GM18861 (cell line): ENCODE measurements around the gene HNRNPA3.
A peak's percentile ranks its signal among the peaks of the same experiment; 100 is the strongest.
"Not testable (repeated sequence)": the region's sequence is repeated elsewhere in the genome, so short reads cannot be mapped to it uniquely, and the experiment has no call there.

Experiments used
- ATAC-seq: cut with Tn5 transposase; IDR thresholded peaks from one replicate; pipeline ENCODE4 v1.9.1; 2021; ENCODE audit not compliant: unreplicated experiment

Gene HNRNPA3

DNA sequence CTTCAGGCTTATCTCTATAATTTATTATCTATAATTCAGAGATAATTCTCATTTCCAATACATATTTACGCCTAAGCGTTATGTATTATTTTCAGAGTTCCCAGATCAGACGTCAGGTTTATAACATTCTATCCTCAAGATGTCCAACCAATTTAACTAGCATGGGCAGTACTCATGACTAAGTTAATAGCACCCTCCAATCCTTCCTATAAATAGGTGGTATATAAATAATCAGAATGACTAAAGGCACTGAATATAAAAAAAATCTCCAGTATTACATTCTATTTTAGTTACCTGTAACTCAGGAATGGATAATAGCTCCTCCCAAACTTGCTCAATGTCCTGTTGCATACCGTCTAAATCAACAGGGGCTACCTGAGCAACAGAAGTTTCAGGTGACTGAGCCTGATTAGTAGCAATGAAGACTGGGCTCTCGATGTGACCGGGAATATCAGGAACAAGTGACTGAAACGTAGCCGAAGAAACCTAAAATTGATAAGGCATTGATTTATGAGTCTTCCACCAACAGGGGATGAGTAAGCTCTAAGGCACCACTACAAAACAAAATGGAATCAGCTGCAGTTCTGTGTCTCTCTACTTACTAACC, 19.6 kb downstream of the HNRNPA3 start:
- ATAC-seq, result no peak

DNA sequence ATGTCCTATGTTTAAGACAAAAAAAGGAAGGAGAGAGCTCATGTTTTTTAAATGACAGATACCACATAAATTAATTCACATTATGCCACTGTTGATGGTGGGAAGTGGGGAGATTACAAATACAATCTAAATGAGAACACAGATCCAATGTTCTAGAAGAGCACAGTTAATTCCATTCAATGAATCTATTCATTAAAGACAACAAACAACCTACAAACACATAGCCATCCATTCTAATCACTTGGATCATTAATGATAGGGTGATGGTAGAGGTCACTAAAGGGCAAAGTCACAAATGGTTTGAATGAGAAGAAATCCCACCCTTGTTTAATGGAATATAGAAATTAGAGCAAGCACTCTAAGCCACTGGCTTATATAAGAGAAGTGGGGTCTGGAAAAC, 21.7 kb downstream of the HNRNPA3 start:
- no peak for ATAC-seq

DNA sequence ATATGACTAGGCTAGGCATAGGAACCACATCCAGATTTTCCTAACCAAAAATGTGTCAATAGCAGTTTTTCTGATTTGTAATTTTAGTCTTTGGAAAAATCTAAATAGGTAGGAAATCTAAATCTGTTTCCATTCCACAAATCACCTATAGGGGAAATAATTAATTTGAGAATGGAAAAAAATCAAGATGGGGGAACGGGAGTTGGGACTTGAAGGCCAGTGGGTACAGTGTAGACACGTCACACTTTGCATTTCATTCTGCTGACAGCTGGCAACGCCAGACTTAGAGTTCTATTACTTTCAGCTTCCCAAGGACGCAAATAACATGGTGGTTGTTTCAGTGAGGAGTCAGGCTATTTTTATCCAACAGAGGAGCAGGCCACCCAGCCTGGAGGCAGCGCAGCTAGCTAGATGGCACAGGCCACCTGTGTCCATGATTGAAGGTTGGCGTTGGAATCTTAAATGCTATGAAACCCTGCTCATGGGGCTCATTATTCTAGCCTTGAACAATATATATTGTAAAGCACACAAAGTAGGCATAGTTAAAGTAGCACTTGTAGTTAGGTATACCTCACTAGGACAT, 23.4 kb downstream of the HNRNPA3 start:
- ATAC-seq, result no peak

DNA sequence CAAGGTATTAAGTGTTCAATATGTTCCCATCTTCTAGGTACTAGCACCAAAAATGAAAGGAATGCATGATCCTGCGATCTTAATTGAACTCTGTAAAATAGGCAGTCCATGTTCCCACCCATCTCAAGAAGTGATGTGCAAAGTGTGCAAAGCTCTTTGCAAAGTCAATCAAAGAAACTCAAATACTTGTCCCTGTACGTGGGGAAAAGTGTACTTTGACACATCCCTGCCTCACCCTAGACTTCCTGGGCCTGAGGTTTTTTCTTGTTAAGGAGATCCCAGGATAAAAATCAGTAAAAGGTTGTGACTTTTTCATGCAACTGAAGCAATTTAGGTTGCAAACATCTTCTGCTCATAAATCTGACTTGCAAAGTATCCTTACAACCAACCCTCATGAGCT, 25.3 kb downstream of the HNRNPA3 start:
- no peak for ATAC-seq

DNA sequence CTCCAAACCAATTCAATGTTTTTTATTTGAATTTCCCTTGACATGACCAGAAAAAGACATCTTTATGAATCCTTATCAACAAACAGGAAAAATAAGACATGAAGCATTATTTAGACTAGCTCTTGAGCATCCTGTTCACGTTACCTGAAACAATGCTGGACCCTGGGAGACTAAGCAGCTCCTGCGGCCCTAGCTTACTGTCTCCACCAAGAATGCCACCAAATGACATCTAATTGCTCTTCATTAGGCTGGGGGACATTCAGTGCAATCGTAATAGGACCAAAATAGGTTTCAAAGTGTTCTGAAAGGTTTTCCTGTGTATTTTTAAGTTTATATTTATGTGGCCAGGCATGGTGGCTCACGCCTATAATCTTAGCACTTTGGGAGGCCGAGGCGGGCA, 26.5 kb downstream of the HNRNPA3 start:
- no peak for ATAC-seq

DNA sequence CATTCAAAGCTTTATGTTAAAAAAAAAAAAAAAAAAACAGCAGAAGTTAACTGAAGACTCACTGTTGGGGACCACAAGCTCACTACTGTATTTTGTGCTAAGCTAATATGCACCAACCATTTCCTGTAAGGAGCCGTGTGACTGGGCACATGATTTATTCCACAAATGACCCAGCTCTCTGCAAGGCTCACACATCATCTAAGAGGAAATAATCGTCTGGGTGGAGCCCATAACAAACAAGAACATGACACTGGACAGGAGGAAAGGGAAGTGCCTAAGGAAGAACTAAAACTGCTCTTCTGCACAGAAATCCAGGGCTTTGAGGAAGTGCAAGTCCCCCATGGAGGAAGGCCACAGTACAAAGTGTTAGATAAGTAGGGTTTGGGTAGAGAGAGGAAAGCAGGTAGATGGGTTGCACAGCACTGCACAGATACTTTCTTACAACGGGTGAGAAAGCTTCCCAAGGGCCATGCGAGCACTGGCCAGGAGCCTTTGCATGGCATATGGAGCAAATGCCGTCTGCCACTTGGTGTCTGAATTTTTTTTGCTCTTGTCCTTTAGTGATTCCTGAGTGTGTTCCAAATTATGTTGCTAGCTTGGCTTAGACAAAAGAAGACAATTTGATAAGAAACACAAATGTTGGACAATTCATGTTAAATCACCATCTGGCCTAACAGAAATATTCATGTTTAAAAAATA, 27.5 kb downstream of the HNRNPA3 start:
- ATAC-seq, result peak; percentile 73

DNA sequence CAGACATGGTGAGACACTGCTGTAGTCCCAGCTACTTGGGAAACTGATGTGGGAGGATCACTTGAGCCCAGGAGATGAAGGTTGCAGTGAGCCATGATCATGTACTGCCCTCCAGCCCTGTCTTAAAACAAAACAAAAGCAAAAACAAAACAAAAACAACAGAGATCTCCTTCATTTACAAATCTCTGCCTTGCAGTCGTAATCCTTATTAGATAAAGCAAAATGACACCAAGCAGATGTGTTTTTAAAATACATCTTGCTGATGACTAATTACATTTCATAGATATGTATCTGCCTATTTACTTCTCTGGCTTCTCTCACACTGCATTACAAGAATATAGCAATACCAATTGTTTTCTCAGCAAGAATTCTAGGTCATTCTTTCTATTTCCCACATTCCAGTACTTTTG, 29.1 kb downstream of the HNRNPA3 start:
- no peak for ATAC-seq

DNA sequence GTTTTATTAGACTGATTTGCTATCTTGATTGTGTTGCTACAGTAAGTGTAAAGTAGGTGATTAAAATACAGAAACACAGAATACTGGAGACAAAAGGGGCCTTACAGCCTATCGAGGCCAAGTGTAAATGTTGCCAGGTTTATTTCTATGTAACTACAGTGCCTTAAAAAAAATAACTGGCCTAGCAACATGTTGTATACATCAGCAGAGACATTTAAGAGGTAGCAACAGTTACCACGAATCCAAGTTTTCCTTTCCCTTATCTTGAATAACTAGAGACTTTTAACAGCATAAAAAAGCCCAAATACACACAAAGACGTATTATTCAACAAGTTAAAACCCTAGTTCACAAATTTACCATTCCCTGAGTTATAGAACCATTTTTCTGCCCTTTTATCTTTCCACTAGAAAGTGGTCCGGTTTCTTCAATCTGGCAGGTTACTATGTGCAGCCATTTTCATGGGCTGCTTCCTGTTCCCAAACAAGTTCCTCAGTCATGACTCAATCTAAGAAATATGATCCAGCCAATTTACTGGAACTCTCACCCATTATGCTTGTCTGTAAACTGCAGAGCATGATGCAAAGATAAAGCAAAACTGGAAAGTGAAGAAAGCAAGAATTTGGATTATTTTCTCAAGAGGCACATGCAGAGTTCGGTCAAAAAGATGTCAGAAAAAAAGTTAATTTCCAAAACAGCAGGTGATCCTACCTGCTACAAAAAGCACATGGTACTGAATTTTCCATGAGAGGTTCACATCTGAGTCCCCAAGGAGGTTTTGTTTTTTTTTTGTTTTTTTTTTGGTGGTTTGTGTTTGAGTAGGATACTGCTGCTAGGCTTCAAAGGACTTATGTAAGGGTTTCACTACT, 29.8 kb downstream of the HNRNPA3 start:
- ATAC-seq, result no peak

DNA sequence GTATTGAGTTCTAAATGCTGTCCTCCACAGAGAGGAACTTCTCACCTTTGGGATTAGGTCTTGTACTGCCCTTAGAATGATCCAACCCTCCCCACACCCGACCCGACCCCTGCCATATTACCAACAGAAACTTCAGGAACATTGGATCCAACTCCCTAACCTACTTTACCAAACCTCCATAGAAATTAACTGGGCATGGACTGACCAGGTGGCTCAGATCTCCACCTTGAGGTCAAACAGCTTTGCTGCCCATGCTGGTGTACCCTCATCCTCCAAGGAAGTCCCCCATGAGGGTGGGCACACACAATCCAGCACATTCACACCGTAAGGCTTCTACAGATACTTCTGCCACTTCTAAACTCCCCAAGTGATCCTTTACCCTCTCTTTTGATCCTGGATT, 30.5 kb downstream of the HNRNPA3 start:
- no peak for ATAC-seq

DNA sequence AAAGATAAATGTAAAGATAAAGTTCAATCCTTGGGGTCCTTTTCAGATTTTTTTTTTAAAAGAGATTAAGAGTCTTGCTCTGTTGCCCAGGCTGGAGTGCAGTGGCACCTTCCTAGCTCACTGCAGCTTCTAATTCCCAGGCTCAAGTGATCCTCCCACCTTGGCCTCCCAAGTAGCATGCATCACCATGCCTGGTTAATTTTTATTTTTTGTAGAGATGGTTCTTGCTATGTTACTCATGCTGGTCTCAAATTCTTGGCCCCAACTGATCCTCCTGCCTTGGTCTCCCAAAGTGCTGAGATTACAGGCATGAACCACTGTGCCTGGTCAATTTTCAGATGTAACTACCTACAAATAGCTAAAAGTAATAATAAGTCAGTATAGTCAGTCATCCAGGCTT, 30.9 kb downstream of the HNRNPA3 start:
- no peak for ATAC-seq

DNA sequence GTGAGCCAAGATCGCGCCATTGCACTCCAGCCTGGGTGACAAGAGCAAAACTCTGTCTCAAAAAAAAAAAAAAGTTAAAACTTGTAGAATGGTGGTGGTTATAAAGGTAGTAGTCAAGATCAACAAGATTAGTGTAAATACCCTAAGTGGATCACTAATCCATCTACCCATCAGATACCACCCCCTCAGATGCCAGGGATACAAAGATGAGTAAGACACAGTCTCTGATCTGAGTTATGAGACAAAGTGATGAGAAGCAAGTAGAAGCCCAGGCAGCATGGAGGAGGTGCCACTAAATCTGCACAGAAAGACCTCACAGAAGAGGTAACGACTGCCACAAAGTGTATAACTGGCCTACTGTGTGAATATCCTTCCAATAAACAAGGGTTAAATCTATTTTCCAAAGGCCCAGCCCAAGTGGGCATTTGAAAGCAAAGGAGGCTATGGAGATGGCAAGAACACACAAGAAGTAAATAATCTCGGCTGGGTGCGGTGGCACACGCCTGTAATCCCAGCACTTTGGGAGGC, 31.7 kb downstream of the HNRNPA3 start:
- ATAC-seq, result no peak

DNA sequence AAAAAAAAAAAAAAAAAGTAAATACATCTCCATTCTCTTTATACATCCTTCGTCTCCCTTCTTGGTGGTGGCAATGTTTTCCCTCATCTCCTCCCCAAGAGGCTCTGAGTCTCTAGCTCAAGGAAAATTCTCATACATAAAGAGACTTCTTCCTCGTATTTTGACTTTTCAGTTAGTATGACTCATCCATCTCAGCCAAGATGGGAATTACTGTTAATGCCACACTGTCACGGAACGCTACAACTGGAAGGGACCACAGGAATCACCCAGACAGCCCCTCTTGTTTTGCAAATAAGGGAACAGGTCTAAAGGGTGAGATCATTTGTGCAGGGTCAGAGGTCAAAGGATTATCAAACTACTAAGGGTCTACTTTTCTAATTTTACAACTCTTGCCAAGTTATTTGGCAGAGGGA, 32.4 kb downstream of the HNRNPA3 start:
- no peak for ATAC-seq

DNA sequence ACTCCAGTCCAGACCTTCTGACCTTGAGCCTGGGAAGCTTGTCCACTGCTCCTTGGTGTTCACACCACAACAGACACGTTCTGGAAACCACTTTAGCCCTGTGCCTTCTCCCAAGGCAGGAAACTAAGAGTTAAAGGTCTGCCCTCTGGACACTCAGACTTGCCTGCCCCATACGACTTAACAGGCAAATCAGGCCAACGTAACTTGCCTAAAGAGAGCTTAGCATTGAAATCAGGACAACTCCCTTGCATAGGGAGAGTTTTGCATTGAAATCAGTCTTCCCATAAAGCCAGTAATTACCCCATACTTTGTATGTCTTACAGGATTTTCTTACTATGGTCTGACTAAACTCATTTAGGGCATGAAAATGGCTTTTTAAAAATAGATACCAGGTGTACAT, 33.4 kb downstream of the HNRNPA3 start:
- ATAC-seq, result no peak

DNA sequence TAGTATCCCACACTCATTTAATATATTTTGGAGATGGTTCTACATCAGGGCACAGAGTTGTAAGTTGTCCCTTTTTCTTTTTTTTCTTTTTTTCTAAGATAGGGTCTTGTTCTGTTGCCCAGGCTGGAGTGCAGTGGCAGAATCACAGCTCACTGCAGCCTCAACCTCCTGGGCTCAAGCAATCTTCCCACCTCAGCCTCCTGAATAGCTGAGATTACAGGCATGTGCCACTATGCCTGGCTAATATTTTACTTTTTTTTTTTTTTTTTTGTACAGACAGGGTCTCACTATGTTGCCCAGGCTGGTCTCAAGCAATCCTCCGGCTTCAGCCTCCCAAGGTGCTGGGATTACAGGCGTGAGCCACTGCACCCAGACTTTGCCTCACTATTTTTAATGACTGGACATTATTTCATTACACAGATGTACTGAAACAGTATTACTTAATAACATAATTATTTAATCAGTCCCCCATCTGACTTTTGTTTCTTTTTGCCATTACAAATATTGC, 34.0 kb downstream of the HNRNPA3 start:
- not testable (repeated sequence) for ATAC-seq

DNA sequence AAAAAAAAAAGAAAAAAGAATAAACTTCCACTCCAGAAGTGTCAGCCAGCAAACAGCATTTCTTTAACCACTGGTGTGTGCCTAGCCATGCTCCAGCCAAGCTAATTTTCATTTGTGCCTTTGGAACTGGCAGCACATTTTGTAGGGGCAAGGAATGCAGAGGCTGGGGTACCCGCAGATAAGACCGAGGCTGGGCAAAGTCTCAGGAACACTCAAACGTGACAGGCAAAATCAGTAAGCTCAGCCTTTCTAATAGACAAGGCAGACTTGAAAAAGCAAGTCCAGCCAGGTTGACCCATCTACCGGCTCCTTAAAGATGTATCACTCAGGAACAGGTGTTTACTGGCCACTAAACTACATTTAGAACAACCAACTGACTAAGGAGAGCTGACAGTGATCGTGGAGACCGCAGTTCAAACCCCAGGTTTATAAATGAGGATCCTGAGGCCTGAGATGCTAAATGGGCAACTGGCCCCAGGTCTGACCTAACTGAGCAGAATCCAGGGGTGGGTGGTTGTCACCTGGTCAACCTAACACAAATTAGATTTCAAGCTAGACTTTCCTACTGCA, 35.2 kb downstream of the HNRNPA3 start:
- ATAC-seq, result no peak

DNA sequence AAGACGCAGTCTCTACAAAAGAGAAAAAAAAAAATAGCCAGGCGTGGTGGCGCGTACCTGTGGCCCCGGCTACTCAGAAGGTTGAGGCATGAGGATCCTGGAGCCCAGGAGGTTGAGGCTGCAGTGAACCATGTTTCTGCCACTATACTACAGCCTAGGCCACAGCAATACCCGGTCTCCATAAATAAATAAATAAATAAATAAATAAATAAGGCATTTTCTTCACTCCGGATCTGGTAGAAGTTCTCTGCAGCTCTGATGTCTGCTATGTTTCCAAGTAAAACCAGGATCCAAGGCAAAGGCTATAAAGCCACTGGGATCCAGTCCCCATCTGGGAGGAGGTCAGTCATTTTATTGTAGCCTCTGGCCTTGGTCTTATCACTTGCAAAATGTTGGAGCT, 36.4 kb downstream of the HNRNPA3 start:
- ATAC-seq, result no peak

DNA sequence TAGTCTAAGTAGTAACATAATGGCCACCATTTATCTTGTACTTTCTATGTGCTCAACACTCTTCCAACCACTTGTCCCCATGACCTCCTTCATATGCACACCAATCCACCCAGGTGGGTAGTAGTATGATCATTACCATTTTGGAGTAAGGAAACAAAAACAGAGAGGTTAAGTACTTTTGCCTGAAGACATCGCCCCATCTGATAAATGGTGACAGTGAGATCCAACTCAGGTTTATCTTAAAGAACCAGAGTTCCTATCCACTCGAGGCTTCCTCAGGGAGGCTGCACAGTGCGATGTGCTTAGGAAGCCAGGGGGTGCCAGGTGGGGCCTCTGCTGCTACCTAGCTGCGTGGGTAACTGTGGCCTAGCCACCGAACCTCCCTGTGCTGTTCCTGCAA, 37.9 kb downstream of the HNRNPA3 start:
- ATAC-seq, result no peak

DNA sequence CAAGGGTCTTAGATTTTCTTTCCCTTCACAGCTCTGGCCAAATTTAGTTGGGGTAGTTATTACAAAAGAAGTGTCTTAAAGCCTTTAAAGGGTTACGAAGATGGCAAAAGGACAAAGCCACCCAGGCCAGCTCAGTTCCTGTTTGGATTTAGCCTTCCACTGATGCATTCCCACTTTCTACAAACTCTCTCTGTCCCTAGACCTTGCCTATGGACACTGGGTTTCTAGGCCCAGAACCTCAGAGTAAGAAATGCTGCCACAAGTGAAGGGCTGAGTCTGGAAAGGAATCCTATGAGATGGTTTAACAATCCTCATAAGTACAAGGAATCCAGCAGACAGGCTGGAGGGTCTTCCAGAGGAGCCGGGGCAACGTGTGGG, 38.6 kb downstream of the HNRNPA3 start:
- ATAC-seq, result no peak

DNA sequence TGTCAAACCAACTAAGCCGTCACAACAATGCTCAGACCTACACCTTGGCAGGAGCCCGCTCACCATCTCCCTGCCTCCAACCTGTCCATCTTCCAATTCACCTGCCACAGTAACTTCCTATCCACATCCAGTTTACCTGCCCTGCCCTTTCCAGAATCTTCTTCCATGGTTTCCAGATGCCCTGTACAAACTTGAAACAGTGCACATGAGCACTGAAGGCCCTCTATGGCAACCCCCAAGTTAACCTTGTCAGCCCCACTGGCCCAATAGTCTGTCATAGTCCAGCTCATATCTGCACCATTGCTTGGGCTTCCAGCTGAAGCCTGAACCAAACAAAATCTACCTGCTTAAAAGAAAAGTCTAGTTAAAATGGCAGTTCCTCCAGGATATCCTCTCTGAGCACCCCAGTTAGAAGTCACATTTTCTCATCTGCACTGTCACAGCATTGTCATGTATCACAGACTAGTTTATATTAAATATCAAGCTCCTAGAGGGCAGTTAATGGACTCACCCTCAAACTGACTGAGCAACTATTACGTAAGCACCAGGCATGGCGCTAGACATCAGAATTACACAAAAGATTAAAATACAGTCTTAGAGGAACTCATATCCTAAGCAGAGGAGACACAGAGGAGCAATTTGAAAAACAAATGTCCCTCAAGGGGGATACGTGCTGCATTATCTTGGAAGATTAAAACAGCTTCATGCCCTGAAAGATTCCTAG, 40.4 kb downstream of the HNRNPA3 start:
- no peak for ATAC-seq

DNA sequence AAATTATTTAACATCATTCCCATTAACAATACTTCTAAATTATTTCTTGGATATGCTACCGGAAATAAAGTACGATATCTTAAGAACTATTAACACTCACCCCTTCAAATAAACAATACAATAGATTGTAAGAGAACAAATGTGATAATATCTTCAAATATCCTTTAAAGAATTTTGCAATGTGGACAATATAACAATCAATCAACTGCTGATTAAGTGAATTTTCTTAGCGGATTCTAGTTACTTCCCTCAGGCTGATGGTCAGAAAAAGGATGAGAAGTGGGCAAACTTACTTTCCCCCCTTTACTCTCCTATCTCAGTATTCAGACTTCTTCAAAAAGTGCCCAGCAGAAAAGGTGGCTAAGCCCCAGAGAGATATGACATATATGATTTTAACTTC, 41.1 kb downstream of the HNRNPA3 start:
- ATAC-seq, result no peak
